ENCODE data around the gene SERINC4. TPM values are rescaled to one million over a fixed set of nuclear protein-coding genes. Genes with fewer than 3 reads are reported as not detected.
"Not testable (repeated sequence)": the region's sequence is repeated elsewhere in the genome, so short reads cannot be mapped to it uniquely, and the experiment has no call there.

The SERINC4 gene
- total RNA-seq, 1 donor from 2014 or later: 0.46 TPM

- Histone ChIP-seq H3K27me3 (ENCODE audit: control insufficient read depth, insufficient read depth, low read length) (no peaks in the 10 kb centered on the region), H3K36me3 (ENCODE audit: control insufficient read depth, insufficient read depth, low read length) (peaks cover 1% of the 10 kb centered on the region), H3K4me3 (ENCODE audit: low read depth, low read length) (no peak overlapping the region)
- DNase-seq (ENCODE audit: low read depth): no peak
- TF ChIP-seq CTCF (IDR thresholded peaks at IDR 0.05; ENCODE audit: insufficient read depth, low read length, poor library complexity, severe bottlenecking): no peak
Observed at GRCh38 chr15:43808960-43809678, 9.1 kb upstream of the SERINC4 start.

GRCh38 chr15:43808435-43808950 is 8.5 kb upstream of the SERINC4 start:
- Histone ChIP-seq H3K27me3 (ENCODE audit: control insufficient read depth, insufficient read depth, low read length) (no peaks in the 10 kb centered on the region), H3K4me3 (ENCODE audit: low read depth, low read length) (no peak overlapping the region), H3K36me3 (ENCODE audit: control insufficient read depth, insufficient read depth, low read length) (peaks cover 1% of the 10 kb centered on the region)
- TF ChIP-seq CTCF (IDR thresholded peaks at IDR 0.05; ENCODE audit: insufficient read depth, low read length, poor library complexity, severe bottlenecking): no peak
- DNase-seq (ENCODE audit: low read depth): no peak

- not testable (repeated sequence) for H3K36me3 ChIP-seq (ENCODE audit: control insufficient read depth, insufficient read depth, low read length); H3K27me3 ChIP-seq (ENCODE audit: control insufficient read depth, insufficient read depth, low read length); DNase-seq (ENCODE audit: low read depth); H3K4me3 ChIP-seq (ENCODE audit: low read depth, low read length)
Observed at GRCh38 chr15:43802676-43803075, 2.7 kb upstream of the SERINC4 start.

GRCh38 chr15:43800286-43801141 is 494 bp upstream of the SERINC4 start, which contains the start of gene HYPK:
HYPK (plus strand) TSS chr15:43800599; CDS start chr15:43800623, 24 bp downstream.
- DNase-seq (ENCODE audit: low read depth): no peak
- H3K27me3 ChIP-seq (ENCODE audit: control insufficient read depth, insufficient read depth, low read length): no peaks in the 10 kb centered on the region
- H3K4me3 ChIP-seq (ENCODE audit: low read depth, low read length): peak within 1 kb of the TSS; percentile 98
- peaks cover 5% of the 10 kb centered on the region for H3K36me3 ChIP-seq (ENCODE audit: control insufficient read depth, insufficient read depth, low read length)
- no peak for TF ChIP-seq CTCF (IDR thresholded peaks at IDR 0.05; ENCODE audit: insufficient read depth, low read length, poor library complexity, severe bottlenecking)

- Histone ChIP-seq H3K36me3 (ENCODE audit: control insufficient read depth, insufficient read depth, low read length) (peaks cover 11% of the 10 kb centered on the region), H3K4me3 (ENCODE audit: low read depth, low read length) (no peak overlapping the region), H3K27me3 (ENCODE audit: control insufficient read depth, insufficient read depth, low read length) (no peaks in the 10 kb centered on the region)
- no peak for DNase-seq (ENCODE audit: low read depth)
- TF ChIP-seq CTCF (IDR thresholded peaks at IDR 0.05; ENCODE audit: insufficient read depth, low read length, poor library complexity, severe bottlenecking): no peak
Observed at GRCh38 chr15:43799209-43799944, 643 bp downstream of the SERINC4 start.

- no peak for DNase-seq (ENCODE audit: low read depth)
- Histone ChIP-seq H3K4me3 (ENCODE audit: low read depth, low read length) (no peak overlapping the region), H3K27me3 (ENCODE audit: control insufficient read depth, insufficient read depth, low read length) (no peaks in the 10 kb centered on the region), H3K36me3 (ENCODE audit: control insufficient read depth, insufficient read depth, low read length) (peaks cover 11% of the 10 kb centered on the region)
- TF ChIP-seq CTCF (IDR thresholded peaks at IDR 0.05; ENCODE audit: insufficient read depth, low read length, poor library complexity, severe bottlenecking): no peak
Observed at GRCh38 chr15:43796566-43796965, 3.5 kb downstream of the SERINC4 start.
